ENCODE results near the gene TGFA. TPM values are rescaled to one million over a fixed set of nuclear protein-coding genes. Genes with fewer than 3 reads are reported as not detected.

The TGFA gene
- total and polyA plus RNA-seq, 2 experiments from 2014 or later = 1.4 to 6.5 TPM

DNA sequence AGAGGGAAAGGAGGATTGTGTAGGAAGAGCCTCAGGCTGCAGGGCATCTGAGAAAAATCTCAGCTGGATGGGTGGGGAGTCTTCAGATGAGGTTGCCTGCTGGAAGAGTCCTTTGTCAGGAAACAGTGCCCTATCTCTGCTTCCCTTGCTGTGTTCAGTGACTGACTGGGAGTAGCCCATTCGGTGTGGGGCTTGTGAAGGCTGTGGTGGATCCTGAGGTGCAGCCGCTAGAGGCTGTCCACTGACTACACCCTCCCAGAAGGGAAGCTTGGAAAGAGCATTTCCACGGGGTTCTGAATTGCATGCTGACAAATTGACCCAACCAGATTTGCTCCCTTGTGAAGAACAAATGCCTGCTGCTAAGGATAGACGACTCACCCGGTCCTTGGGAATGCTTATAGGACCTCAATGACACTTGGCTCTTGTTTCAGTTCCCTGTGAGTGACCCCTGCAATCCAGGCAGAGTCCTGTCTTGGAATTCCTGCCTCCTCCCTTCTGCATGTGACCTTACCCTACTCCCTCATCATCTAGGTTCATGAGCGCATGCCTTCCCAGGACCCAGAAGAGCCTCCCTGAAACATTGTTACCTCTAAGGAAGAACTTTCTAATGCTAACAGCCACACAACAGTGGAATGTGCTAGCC, 142.0 kb downstream of the TGFA start:
- Mint-ChIP-seq H3K9me3 (no peaks in the 10 kb centered on the region), H3K4me1 (no peaks in the 10 kb centered on the region), H3K36me3 (ENCODE audit: low read depth) (no peaks in the 10 kb centered on the region), H3K27me3 (ENCODE audit: insufficient read depth, low read depth, poor library complexity) (peaks cover 15% of the 10 kb centered on the region), H3K4me3 (no peak overlapping the region), H3K27ac (no peak overlapping the region)
- Histone ChIP-seq H3K79me2 (replicated peaks; ENCODE audit: insufficient read depth) (no peaks in the 10 kb centered on the region), H3K9me2 (ENCODE audit: insufficient read depth) (no peaks in the 10 kb centered on the region), H3F3A (replicated peaks; ENCODE audit: low read depth) (no peaks in the 10 kb centered on the region), H2AFZ (peak overlapping the region; percentile 38; the same call in 1 of the 2 replicates), H3K4me2 (no peak overlapping the region), H3K36me3 (ENCODE audit: insufficient read depth) (no peaks in the 10 kb centered on the region), H3K4me1 (ENCODE audit: insufficient read depth) (no peaks in the 10 kb centered on the region), H3K4me3 (no peak overlapping the region), H3K27ac (ENCODE audit: low read depth) (no peak overlapping the region), H3K27me3 (ENCODE audit: insufficient read depth) (peaks cover 22% of the 10 kb centered on the region), H4K20me1 (replicated peaks; ENCODE audit: insufficient read depth) (no peaks in the 10 kb centered on the region)
- TF ChIP-seq, protein P1, sequence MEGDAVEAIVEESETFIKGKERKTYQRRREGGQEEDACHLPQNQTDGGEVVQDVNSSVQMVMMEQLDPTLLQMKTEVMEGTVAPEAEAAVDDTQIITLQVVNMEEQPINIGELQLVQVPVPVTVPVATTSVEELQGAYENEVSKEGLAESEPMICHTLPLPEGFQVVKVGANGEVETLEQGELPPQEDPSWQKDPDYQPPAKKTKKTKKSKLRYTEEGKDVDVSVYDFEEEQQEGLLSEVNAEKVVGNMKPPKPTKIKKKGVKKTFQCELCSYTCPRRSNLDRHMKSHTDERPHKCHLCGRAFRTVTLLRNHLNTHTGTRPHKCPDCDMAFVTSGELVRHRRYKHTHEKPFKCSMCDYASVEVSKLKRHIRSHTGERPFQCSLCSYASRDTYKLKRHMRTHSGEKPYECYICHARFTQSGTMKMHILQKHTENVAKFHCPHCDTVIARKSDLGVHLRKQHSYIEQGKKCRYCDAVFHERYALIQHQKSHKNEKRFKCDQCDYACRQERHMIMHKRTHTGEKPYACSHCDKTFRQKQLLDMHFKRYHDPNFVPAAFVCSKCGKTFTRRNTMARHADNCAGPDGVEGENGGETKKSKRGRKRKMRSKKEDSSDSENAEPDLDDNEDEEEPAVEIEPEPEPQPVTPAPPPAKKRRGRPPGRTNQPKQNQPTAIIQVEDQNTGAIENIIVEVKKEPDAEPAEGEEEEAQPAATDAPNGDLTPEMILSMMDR (conservative IDR thresholded peaks at IDR 0.05; ENCODE audit: low read depth in 2 of 2) = no peak
- TF ChIP-seq, protein P2, sequence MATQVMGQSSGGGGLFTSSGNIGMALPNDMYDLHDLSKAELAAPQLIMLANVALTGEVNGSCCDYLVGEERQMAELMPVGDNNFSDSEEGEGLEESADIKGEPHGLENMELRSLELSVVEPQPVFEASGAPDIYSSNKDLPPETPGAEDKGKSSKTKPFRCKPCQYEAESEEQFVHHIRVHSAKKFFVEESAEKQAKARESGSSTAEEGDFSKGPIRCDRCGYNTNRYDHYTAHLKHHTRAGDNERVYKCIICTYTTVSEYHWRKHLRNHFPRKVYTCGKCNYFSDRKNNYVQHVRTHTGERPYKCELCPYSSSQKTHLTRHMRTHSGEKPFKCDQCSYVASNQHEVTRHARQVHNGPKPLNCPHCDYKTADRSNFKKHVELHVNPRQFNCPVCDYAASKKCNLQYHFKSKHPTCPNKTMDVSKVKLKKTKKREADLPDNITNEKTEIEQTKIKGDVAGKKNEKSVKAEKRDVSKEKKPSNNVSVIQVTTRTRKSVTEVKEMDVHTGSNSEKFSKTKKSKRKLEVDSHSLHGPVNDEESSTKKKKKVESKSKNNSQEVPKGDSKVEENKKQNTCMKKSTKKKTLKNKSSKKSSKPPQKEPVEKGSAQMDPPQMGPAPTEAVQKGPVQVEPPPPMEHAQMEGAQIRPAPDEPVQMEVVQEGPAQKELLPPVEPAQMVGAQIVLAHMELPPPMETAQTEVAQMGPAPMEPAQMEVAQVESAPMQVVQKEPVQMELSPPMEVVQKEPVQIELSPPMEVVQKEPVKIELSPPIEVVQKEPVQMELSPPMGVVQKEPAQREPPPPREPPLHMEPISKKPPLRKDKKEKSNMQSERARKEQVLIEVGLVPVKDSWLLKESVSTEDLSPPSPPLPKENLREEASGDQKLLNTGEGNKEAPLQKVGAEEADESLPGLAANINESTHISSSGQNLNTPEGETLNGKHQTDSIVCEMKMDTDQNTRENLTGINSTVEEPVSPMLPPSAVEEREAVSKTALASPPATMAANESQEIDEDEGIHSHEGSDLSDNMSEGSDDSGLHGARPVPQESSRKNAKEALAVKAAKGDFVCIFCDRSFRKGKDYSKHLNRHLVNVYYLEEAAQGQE (IDR thresholded peaks at IDR 0.05; ENCODE audit: unreplicated experiment) = no peak
- TF ChIP-seq ZNF331 (CRISPR knock-in tag; IDR thresholded peaks at IDR 0.05; ENCODE audit: low read depth) (no peak), ZNF114 (CRISPR knock-in tag; IDR thresholded peaks at IDR 0.05) (no peak), EZH2 (IDR thresholded peaks at IDR 0.05; ENCODE audit: low read depth, unreplicated experiment) (no peak), EZH2phosphoT487 (IDR thresholded peaks at IDR 0.05; ENCODE audit: unreplicated experiment) (no peak), CREB1 (CRISPR knock-in tag; IDR thresholded peaks at IDR 0.05; ENCODE audit: low read depth) (no peak), STAT1 (IDR thresholded peaks at IDR 0.05; ENCODE audit: unreplicated experiment) (no peak), POLR2AphosphoS5 (IDR thresholded peaks at IDR 0.05; ENCODE audit: low read depth) (no peak), ETS1 (IDR thresholded peaks at IDR 0.05) (no peak), JUNB (IDR thresholded peaks at IDR 0.05; ENCODE audit: unreplicated experiment) (no peak), NANOG (IDR thresholded peaks at IDR 0.05; ENCODE audit: borderline replicate concordance) (no peak), ZNF462 (CRISPR knock-in tag; IDR thresholded peaks at IDR 0.05) (no peak)
- ATAC-seq = no peak
- no peak for DNase-seq (ENCODE audit: low spot score)
